Endothelial cell of umbilical vein (primary cell): ENCODE data around the gene GIGYF2.

ENCODE experiments used
- EZH2 ChIP-seq: IDR thresholded peaks from 2 replicates; pipeline ENCODE4 v1.6.1; 2012; ENCODE audit warnings: borderline replicate concordance, low read depth, mild to moderate bottlenecking, moderate library complexity, low read length, inconsistent platforms; ENCODE audit not compliant: severe bottlenecking
- MYC ChIP-seq: IDR thresholded peaks from one replicate; pipeline ENCODE4 v1.6.1; 2011; ENCODE audit warnings: mild to moderate bottlenecking, low read depth, low read length
- POLR2A ChIP-seq: IDR thresholded peaks from 2 replicates; pipeline ENCODE4 v1.6.1; 2012; ENCODE audit warnings: low read depth, mild to moderate bottlenecking, control low read depth, low read length
- TF ChIP-seq, protein P1 (sequence below), 2 donors: IDR thresholded peaks; 1 replicate in 1 of 2; 2 replicates in 1 of 2; pipeline ENCODE4 v1.5.1; 2011; ENCODE audit warnings: low read length in 2 of 2, mild to moderate bottlenecking in 2 of 2, moderate library complexity in 2 of 2, control low read depth in 1 of 2, inconsistent platforms in 1 of 2, low read depth in 1 of 2; ENCODE audit not compliant: insufficient read depth in 1 of 2; ENCODE audit errors: extremely low read depth in 1 of 2

DNA sequence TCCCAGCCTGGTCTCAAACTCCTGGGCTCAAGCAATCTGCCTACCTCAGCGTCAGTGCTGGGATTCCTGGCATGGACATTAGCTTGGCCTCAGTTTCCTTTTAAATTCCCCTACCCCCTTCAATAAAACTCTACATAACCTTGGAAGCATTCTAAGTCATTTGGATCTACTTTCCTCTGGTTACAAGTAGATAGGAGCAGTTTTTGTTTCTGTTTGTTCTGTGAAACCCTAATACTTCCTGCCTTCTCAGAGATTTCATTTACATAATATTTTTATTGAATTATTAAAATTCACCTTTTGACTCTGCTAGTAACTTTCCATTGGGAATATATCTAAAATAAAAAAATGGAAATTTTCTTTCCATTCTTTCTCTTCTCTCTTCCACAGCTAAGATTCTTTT is 25.9 kb downstream of the GIGYF2 start:
- TF ChIP-seq MYC (no peak), POLR2A (no peak), EZH2 (no peak)
- TF ChIP-seq, protein P1, sequence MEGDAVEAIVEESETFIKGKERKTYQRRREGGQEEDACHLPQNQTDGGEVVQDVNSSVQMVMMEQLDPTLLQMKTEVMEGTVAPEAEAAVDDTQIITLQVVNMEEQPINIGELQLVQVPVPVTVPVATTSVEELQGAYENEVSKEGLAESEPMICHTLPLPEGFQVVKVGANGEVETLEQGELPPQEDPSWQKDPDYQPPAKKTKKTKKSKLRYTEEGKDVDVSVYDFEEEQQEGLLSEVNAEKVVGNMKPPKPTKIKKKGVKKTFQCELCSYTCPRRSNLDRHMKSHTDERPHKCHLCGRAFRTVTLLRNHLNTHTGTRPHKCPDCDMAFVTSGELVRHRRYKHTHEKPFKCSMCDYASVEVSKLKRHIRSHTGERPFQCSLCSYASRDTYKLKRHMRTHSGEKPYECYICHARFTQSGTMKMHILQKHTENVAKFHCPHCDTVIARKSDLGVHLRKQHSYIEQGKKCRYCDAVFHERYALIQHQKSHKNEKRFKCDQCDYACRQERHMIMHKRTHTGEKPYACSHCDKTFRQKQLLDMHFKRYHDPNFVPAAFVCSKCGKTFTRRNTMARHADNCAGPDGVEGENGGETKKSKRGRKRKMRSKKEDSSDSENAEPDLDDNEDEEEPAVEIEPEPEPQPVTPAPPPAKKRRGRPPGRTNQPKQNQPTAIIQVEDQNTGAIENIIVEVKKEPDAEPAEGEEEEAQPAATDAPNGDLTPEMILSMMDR (IDR thresholded peaks at IDR 0.05; ENCODE audit: extremely low read depth in 1 of 2, insufficient read depth in 1 of 2, low read depth in 1 of 2, low read length in 2 of 2): no peak
